ENCODE data around the gene PROM1. TPM values are rescaled to one million over a fixed set of nuclear protein-coding genes. Genes with fewer than 3 reads are reported as not detected.

PROM1 gene
- total RNA-seq (10 to 100 TPM; 24.5 to 25.4 TPM), polyA plus RNA-seq (ENCODE audit: insufficient read depth, low read depth, low replicate concordance) (32.9 TPM)
- long read RNA-seq, donor 1 = 0 reads
- long read RNA-seq, donor 2, partial matches to known transcripts = 0 of 1 reads
- long read RNA-seq, donor 2, other reads (novel, unspliced or antisense) = 0 of 1 reads

GRCh38 chr4:16083241-16084191 is at the start of gene PROM1:
TSS of gene PROM1 (minus strand) at chr4:16084023. CDS start at chr4:16075906, 8,117 bp downstream.
- Histone ChIP-seq H3K4me1 (peaks cover 6% of the 10 kb centered on the region), H3K36me3 (ENCODE audit: low read depth, missing control alignments) (no peaks in the 10 kb centered on the region), H3K27me3 (no peaks in the 10 kb centered on the region), H3K4me3 (peak within 1 kb of the TSS; percentile 24 to 48), H3K9me3 (no peaks in the 10 kb centered on the region), H3K27ac (no peak within 1 kb of the TSS)
- intact Hi-C loops (cut with DNase I; ENCODE audit: low total_unique reads) = no loop called here
- TF ChIP-seq POLR2A (IDR thresholded peaks at IDR 0.05) = no peak
- TF ChIP-seq CTCF (IDR thresholded peaks at IDR 0.05) = no peak
- WGBS, 2 donors = 4 to 6% methylated on average over 36 to 64 of the region's 81 CpGs
- peak; percentile 63 for DNase-seq

- Histone ChIP-seq H3K4me1 (no peaks in the 10 kb centered on the region), H3K27ac (no peak overlapping the region), H3K36me3 (ENCODE audit: low read depth, missing control alignments) (no peaks in the 10 kb centered on the region), H3K27me3 (no peaks in the 10 kb centered on the region), H3K4me3 (no peak overlapping the region), H3K9me3 (no peaks in the 10 kb centered on the region)
- intact Hi-C loops (cut with DNase I; ENCODE audit: low total_unique reads) = no loop called here
- 91 to 96% methylated on average over 1 of the region's 1 CpG for WGBS, 2 donors
- no peak for DNase-seq
- TF ChIP-seq CTCF (IDR thresholded peaks at IDR 0.05) = no peak
- TF ChIP-seq POLR2A (IDR thresholded peaks at IDR 0.05) = no peak
Observed at GRCh38 chr4:16133406-16133805, 49.6 kb upstream of the PROM1 start.

- DNase-seq = no peak
- Histone ChIP-seq H3K27ac (no peak overlapping the region), H3K4me3 (no peak overlapping the region), H3K36me3 (ENCODE audit: low read depth, missing control alignments) (no peaks in the 10 kb centered on the region), H3K4me1 (no peaks in the 10 kb centered on the region), H3K9me3 (no peaks in the 10 kb centered on the region), H3K27me3 (no peaks in the 10 kb centered on the region)
- 96 to 100% methylated on average over 1 of the region's 1 CpG for WGBS, 2 donors
- intact Hi-C loops (cut with DNase I; ENCODE audit: low total_unique reads) = no loop called here
- TF ChIP-seq POLR2A (IDR thresholded peaks at IDR 0.05) (no peak), CTCF (IDR thresholded peaks at IDR 0.05) (no peak)
Observed at GRCh38 chr4:16131293-16131692, 47.5 kb upstream of the PROM1 start.

- no peaks in the 10 kb centered on the region for H3K36me3 ChIP-seq (ENCODE audit: low read depth, missing control alignments)
- 38 to 68% methylated on average over 1 of the region's 1 CpG for WGBS, 2 donors
- H3K27me3 ChIP-seq = no peaks in the 10 kb centered on the region
- no peak overlapping the region for H3K27ac ChIP-seq
- intact Hi-C loops (cut with DNase I; ENCODE audit: low total_unique reads) = no loop called here
- H3K4me1 ChIP-seq = no peaks in the 10 kb centered on the region
- no peak for DNase-seq
- no peaks in the 10 kb centered on the region for H3K9me3 ChIP-seq
- no peak for TF ChIP-seq CTCF (IDR thresholded peaks at IDR 0.05)
- TF ChIP-seq POLR2A (IDR thresholded peaks at IDR 0.05) = no peak
- H3K4me3 ChIP-seq = no peak overlapping the region
Observed at GRCh38 chr4:16129336-16129735, 45.5 kb upstream of the PROM1 start.
